Neutrophil (primary cell): ENCODE results near the gene GRAP2.

Experiments
- H3K27ac ChIP-seq: fragments of 200-600 bp; sonication (generic); 2 replicates; pipeline ENCODE4 v1.5.1; 2016; ENCODE audit warnings: mild to moderate bottlenecking, moderate library complexity
- H3K27me3 ChIP-seq: fragments of 200-600 bp; sonication (generic); 2 replicates; pipeline ENCODE4 v1.6.0; 2016; ENCODE audit warnings: mild to moderate bottlenecking
- H3K36me3 ChIP-seq: fragments of 200-600 bp; sonication (generic); 2 replicates; pipeline ENCODE4 v1.5.1; 2017
- H3K4me1 ChIP-seq, 2 experiments: fragments of 200-600 bp in 1 of 2; sonication (generic) in 1 of 2; 1 replicate in 1 of 2; 2 replicates in 1 of 2; pipeline versions ENCODE4 v1.5.1 to v1.6.1; 2013 to 2016; ENCODE audit warnings: low read depth in 1 of 2, low read length in 1 of 2, mild to moderate bottlenecking in 1 of 2, moderate library complexity in 1 of 2; ENCODE audit not compliant: control insufficient read depth in 1 of 2, insufficient read depth in 1 of 2
- H3K4me3 ChIP-seq, 2 experiments: fragments of 200-600 bp in 1 of 2; sonication (generic) in 1 of 2; 1 replicate in 1 of 2; 2 replicates in 1 of 2; pipeline ENCODE4 v1.5.1; 2013 to 2016; ENCODE audit warnings: low read depth in 1 of 2, low read length in 1 of 2, mild to moderate bottlenecking in 1 of 2, moderate library complexity in 1 of 2
- H3K9me3 ChIP-seq: fragments of 200-600 bp; sonication (generic); 2 replicates; pipeline ENCODE4 v1.5.1; 2016
- TF ChIP-seq, protein P1 (sequence below): fragments of 200-600 bp; sonication (generic); IDR thresholded peaks from 2 replicates; pipeline ENCODE4 v1.5.1; 2016; ENCODE audit warnings: antibody characterized with exemption

Gene GRAP2

DNA sequence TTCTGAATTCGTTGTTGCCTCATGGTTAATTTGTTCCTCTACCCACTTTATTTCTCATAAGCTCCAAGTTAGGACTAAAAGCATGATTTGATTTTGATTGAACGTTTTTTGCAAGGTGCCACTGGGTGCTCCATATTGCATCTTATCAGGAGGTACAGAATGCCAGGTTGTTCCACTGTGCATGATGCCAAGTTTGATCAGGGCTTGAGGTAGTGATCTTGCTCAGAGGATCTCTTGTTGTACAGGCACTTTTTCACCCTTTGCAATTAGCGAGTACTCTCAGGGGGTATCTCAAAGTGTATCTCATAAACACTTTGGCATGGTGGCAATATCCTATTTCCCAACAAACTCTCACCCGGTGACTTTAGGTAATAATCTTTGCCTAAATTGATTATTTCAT is 4.0 kb downstream of the GRAP2 start:
- Histone ChIP-seq H3K4me3 (no peak overlapping the region), H3K27ac (no peak overlapping the region), H3K4me1 (peaks cover 0 to 9% of the 10 kb centered on the region in 2 experiments), H3K36me3 (no peaks in the 10 kb centered on the region), H3K27me3 (no peaks in the 10 kb centered on the region), H3K9me3 (no peaks in the 10 kb centered on the region)
- TF ChIP-seq, protein P1, sequence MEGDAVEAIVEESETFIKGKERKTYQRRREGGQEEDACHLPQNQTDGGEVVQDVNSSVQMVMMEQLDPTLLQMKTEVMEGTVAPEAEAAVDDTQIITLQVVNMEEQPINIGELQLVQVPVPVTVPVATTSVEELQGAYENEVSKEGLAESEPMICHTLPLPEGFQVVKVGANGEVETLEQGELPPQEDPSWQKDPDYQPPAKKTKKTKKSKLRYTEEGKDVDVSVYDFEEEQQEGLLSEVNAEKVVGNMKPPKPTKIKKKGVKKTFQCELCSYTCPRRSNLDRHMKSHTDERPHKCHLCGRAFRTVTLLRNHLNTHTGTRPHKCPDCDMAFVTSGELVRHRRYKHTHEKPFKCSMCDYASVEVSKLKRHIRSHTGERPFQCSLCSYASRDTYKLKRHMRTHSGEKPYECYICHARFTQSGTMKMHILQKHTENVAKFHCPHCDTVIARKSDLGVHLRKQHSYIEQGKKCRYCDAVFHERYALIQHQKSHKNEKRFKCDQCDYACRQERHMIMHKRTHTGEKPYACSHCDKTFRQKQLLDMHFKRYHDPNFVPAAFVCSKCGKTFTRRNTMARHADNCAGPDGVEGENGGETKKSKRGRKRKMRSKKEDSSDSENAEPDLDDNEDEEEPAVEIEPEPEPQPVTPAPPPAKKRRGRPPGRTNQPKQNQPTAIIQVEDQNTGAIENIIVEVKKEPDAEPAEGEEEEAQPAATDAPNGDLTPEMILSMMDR: no peak

DNA sequence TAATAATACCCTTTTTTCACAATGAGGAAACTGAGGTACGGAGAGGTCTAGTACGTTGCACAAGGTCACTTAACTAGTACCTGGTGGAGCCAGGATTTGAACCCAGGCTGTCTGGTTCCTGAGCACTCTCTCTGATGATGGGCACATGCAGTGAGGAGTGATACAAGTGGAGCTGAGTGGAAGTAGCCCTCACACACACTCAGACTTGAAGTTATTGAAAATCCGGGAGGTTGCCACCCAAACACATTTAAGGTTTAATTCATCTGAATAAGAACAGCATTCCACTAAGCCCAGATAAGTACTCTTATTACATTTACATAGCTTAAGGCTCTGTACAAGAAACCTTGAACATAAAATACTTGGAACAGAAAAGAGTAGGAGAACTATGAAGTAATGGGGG is 4.8 kb downstream of the GRAP2 start:
- Histone ChIP-seq H3K4me3 (no peak overlapping the region), H3K27me3 (no peaks in the 10 kb centered on the region), H3K27ac (no peak overlapping the region), H3K9me3 (no peaks in the 10 kb centered on the region), H3K36me3 (no peaks in the 10 kb centered on the region), H3K4me1 (peaks cover 0 to 4% of the 10 kb centered on the region in 2 experiments)
- TF ChIP-seq, protein P1: no peak

DNA sequence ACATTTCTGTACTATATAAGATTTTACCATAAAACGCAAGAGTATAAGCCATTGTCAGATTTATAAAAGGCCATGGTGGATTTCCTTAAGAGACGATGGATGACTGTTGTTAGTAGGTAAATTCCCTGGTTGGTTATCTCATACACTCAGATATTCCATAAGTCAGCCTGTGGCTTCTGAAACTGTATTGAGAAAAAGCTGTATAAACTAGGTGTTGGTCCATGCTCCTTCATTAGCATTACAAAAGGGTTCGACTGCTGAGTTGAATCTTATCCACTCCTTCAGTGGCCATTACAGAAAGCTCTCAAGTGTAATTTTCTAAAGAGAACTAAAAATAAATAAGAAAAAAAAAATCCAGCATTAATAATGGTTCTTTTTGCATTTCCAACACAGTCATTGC is 5.3 kb downstream of the GRAP2 start:
- no peak overlapping the region for H3K27ac ChIP-seq
- H3K4me1 ChIP-seq: no peaks in the 10 kb centered on the region
- no peaks in the 10 kb centered on the region for H3K27me3 ChIP-seq
- no peaks in the 10 kb centered on the region for H3K36me3 ChIP-seq
- H3K4me3 ChIP-seq: no peak overlapping the region
- no peaks in the 10 kb centered on the region for H3K9me3 ChIP-seq
- TF ChIP-seq, protein P1: no peak

DNA sequence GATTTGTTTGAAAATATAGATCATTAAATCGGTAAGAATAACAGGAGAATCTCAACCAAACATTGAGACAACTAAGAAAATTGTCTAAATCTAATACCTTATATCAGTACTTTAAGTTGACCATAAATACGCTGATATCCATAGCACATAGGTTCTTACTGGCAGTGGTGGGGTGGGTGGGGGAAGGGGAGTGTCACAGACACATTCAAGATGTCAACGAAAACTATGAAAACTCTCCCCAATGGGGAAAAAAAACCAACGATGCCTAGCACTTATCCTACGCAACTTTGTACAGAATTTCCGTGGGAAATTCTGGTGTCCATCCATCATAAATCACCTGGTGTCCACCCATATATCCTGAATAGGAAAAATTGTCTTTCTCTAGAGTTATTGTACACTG is 6.2 kb downstream of the GRAP2 start:
- TF ChIP-seq, protein P1: no peak
- Histone ChIP-seq H3K27me3 (no peaks in the 10 kb centered on the region), H3K36me3 (no peaks in the 10 kb centered on the region), H3K4me1 (no peaks in the 10 kb centered on the region), H3K4me3 (no peak overlapping the region), H3K27ac (no peak overlapping the region), H3K9me3 (no peaks in the 10 kb centered on the region)

DNA sequence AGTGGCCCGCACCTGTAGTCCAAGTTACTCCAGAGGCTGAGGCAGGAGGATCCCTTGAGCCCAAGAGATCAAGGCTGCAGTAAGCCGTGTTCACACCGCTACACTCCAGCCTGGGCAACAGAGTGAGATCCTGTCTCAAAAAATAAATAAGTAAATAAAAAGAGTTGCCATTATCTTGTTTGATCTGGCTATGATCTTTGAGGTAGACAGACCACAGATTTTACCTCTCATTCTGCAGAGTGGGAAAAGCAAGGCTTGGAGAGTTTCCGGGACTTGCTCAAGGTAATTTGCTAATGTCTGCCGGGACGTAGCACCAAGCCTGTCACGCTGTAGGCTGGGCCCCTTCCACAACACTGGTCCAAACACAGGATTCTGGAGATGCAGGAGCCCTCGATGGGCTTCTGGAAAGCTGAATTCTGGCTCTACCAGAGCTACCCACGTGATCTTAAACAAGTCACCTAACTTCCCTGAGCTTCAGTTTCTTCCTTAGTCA is 6.8 kb downstream of the GRAP2 start:
- H3K27me3 ChIP-seq: no peaks in the 10 kb centered on the region
- H3K9me3 ChIP-seq: no peaks in the 10 kb centered on the region
- H3K4me3 ChIP-seq: no peak overlapping the region
- no peak overlapping the region for H3K27ac ChIP-seq
- H3K36me3 ChIP-seq: no peaks in the 10 kb centered on the region
- H3K4me1 ChIP-seq: no peaks in the 10 kb centered on the region
- TF ChIP-seq, protein P1: no peak

DNA sequence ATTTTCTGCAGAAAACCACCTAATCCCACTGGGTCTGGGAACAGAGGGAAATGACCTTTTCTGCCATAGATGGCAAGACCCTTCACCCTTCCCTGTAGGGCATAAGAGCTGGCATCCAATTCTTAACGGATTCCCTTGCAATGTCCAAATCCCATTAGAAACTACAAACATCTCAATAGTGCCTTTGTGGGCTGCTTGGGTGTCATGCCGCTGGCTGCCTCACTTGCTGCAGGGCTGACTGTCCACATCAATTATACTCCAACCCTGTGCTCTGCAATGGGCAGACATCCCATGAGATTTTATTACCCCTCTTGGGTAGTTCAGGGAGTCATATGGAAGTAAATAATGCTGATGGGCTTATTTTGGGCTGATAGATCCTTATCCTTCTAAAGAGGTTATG is 7.3 kb downstream of the GRAP2 start:
- Histone ChIP-seq H3K4me3 (no peak overlapping the region), H3K27me3 (no peaks in the 10 kb centered on the region), H3K36me3 (no peaks in the 10 kb centered on the region), H3K27ac (no peak overlapping the region), H3K9me3 (no peaks in the 10 kb centered on the region), H3K4me1 (no peaks in the 10 kb centered on the region)
- TF ChIP-seq, protein P1: no peak
